H9 (cell line): ENCODE results near the gene OXSR1. TPM values are rescaled to one million over a fixed set of nuclear protein-coding genes. Genes with fewer than 3 reads are reported as not detected.

ENCODE experiments used
- DNase-seq: peaks from one replicate; pipeline ENCODE4 v3.0.0-alpha.2; 2017
- H2AFZ ChIP-seq: one replicate; pipeline ENCODE4 v1.6.1; 2013; ENCODE audit warnings: mild to moderate bottlenecking, low read length, control low read depth, moderate library complexity
- H2AK5ac ChIP-seq: 2 replicates; pipeline ENCODE4 v1.6.1; 2013; ENCODE audit warnings: low read length, control low read depth, mixed read lengths; ENCODE audit not compliant: insufficient read length
- H2BK120ac ChIP-seq: one replicate; pipeline ENCODE4 v1.6.1; 2013; ENCODE audit warnings: low read depth, mild to moderate bottlenecking, low read length, control low read depth, inconsistent platforms; ENCODE audit not compliant: poor library complexity, severe bottlenecking
- H2BK12ac ChIP-seq: 2 replicates; pipeline ENCODE4 v1.6.1; 2013; ENCODE audit warnings: low read length, control low read depth, mixed read lengths, low read depth; ENCODE audit not compliant: insufficient read length
- H2BK15ac ChIP-seq: 2 replicates; pipeline ENCODE4 v1.6.1; 2013; ENCODE audit warnings: low read depth, low read length, control low read depth
- H2BK20ac ChIP-seq: one replicate; pipeline ENCODE4 v1.6.1; 2013; ENCODE audit warnings: low read depth, mild to moderate bottlenecking, low read length, control low read depth, inconsistent platforms; ENCODE audit not compliant: poor library complexity, severe bottlenecking
- H2BK5ac ChIP-seq: 2 replicates; pipeline ENCODE4 v1.6.1; 2013; ENCODE audit warnings: low read length, control low read depth, mixed read lengths; ENCODE audit not compliant: insufficient read length
- H3K14ac ChIP-seq: 2 replicates; pipeline ENCODE4 v1.6.1; 2013; ENCODE audit warnings: low read length, control low read depth; ENCODE audit not compliant: insufficient read depth
- H3K18ac ChIP-seq: 2 replicates; pipeline ENCODE4 v1.6.1; 2013; ENCODE audit warnings: low read depth, mild to moderate bottlenecking, mixed read lengths, low read length, control low read depth; ENCODE audit not compliant: insufficient read length
- H3K23ac ChIP-seq: 2 replicates; pipeline ENCODE4 v1.6.1; 2013; ENCODE audit warnings: low read length, control low read depth, mixed read lengths, low read depth; ENCODE audit not compliant: insufficient read length
- H3K23me2 ChIP-seq: 2 replicates; pipeline ENCODE4 v1.6.1; 2013; ENCODE audit warnings: low read depth, mild to moderate bottlenecking, mixed read lengths, low read length, control low read depth; ENCODE audit not compliant: insufficient read length, poor library complexity, severe bottlenecking
- H3K27ac ChIP-seq: 2 replicates; pipeline ENCODE4 v1.5.1; 2013; ENCODE audit warnings: low read length, control low read depth, mixed read lengths, low read depth; ENCODE audit not compliant: insufficient read length
- H3K27me3 ChIP-seq: 2 replicates; pipeline ENCODE4 v1.6.1; 2013; ENCODE audit warnings: low read length, control low read depth, inconsistent platforms; ENCODE audit not compliant: insufficient read depth
- H3K4ac ChIP-seq: 2 replicates; pipeline ENCODE4 v1.6.1; 2013; ENCODE audit warnings: low read depth, mild to moderate bottlenecking, control low read depth, inconsistent platforms, low read length, moderate library complexity
- H3K4me1 ChIP-seq: 2 replicates; pipeline ENCODE4 v1.6.1; 2013; ENCODE audit warnings: low read length, control low read depth, inconsistent platforms; ENCODE audit not compliant: insufficient read depth
- H3K4me2 ChIP-seq: 2 replicates; pipeline ENCODE4 v1.6.1; 2013; ENCODE audit warnings: low read length, control low read depth, mixed read lengths; ENCODE audit not compliant: insufficient read length, insufficient read depth
- H3K56ac ChIP-seq: 2 replicates; pipeline ENCODE4 v1.6.1; 2013; ENCODE audit warnings: low read depth, mild to moderate bottlenecking, mixed read lengths, low read length, control low read depth; ENCODE audit not compliant: insufficient read length
- H3K79me1 ChIP-seq: 2 replicates; pipeline ENCODE4 v1.6.1; 2013; ENCODE audit warnings: low read depth, mild to moderate bottlenecking, moderate library complexity, low read length, control low read depth, inconsistent platforms; ENCODE audit not compliant: insufficient read depth, poor library complexity, severe bottlenecking
- H3K79me2 ChIP-seq: 2 replicates; pipeline ENCODE4 v1.6.1; 2013; ENCODE audit warnings: low read length, control low read depth, inconsistent platforms; ENCODE audit not compliant: insufficient read depth
- H3K9ac ChIP-seq: 2 replicates; pipeline ENCODE4 v1.6.1; 2013; ENCODE audit warnings: low read length, control low read depth, mixed read lengths; ENCODE audit not compliant: insufficient read length; ENCODE audit errors: extremely low read depth
- H3K9me3 ChIP-seq: one replicate; pipeline ENCODE4 v1.6.1; 2013; ENCODE audit warnings: low read depth, low read length, inconsistent platforms; ENCODE audit not compliant: control insufficient read depth
- H3T11ph ChIP-seq: one replicate; pipeline ENCODE4 v1.6.1; 2013; ENCODE audit warnings: mild to moderate bottlenecking, low read length, control low read depth, inconsistent platforms
- H4K20me1 ChIP-seq: one replicate; pipeline ENCODE4 v1.6.1; 2013; ENCODE audit not compliant: control insufficient read depth, insufficient read length, insufficient read depth
- H4K5ac ChIP-seq: 2 replicates; pipeline ENCODE4 v1.6.1; 2013; ENCODE audit warnings: low read depth, mild to moderate bottlenecking, mixed read lengths, low read length, control low read depth; ENCODE audit not compliant: insufficient read length
- H4K8ac ChIP-seq: replicated peaks from 2 replicates; pipeline ENCODE4 v1.6.1; 2013; ENCODE audit warnings: low read length, control low read depth, mixed read lengths, low read depth; ENCODE audit not compliant: insufficient read length
- H4K91ac ChIP-seq: 2 replicates; pipeline ENCODE4 v1.6.1; 2013; ENCODE audit warnings: low read depth, mild to moderate bottlenecking, moderate library complexity, mixed read lengths, low read length, control low read depth; ENCODE audit not compliant: insufficient read length
- H3K27ac Mint-ChIP-seq, 3 experiments: 2 replicates in 2 of 3; 3 replicates in 1 of 3; pipeline ENCODE4 v1.8.0; 2020 to 2021; ENCODE audit warnings: mixed read lengths in 3 of 3, mild to moderate bottlenecking in 1 of 3, moderate library complexity in 1 of 3
- H3K27me3 Mint-ChIP-seq: 2 replicates; pipeline ENCODE4 v1.8.0; 2021; ENCODE audit warnings: low read depth, mild to moderate bottlenecking, moderate library complexity, mixed read lengths
- H3K36me3 Mint-ChIP-seq, 3 experiments: 2 replicates in 2 of 3; 3 replicates in 1 of 3; pipeline ENCODE4 v1.8.0; 2020 to 2021; ENCODE audit warnings: low read depth in 3 of 3, mixed read lengths in 3 of 3; ENCODE audit not compliant: insufficient read depth in 1 of 3
- H3K4me1 Mint-ChIP-seq, 2 experiments: 2 replicates each; pipeline ENCODE4 v1.8.0; 2020; ENCODE audit warnings: mixed read lengths in 2 of 2
- H3K4me3 Mint-ChIP-seq, 2 experiments: 2 replicates in 1 of 2; 3 replicates in 1 of 2; pipeline ENCODE4 v1.8.0; 2020 to 2021; ENCODE audit warnings: mild to moderate bottlenecking in 2 of 2, mixed read lengths in 2 of 2, moderate library complexity in 1 of 2
- H3K9me3 Mint-ChIP-seq, 2 experiments: 2 replicates in 1 of 2; 3 replicates in 1 of 2; pipeline ENCODE4 v1.8.0; 2020; ENCODE audit warnings: mild to moderate bottlenecking in 2 of 2, mixed read lengths in 2 of 2, moderate library complexity in 1 of 2
- WGBS: extraction: QIAGEN DNeasy Blood & Tissue Kit; methylation state at CpG from one replicate; pipeline ENCODE4 v1.1.7; 2013; ENCODE audit warnings: missing lambda C conversion rate, low lambda C conversion rate, mixed read lengths; ENCODE audit not compliant: insufficient read length; ENCODE audit errors: extremely low coverage; 5-methylcytosine and 5-hydroxymethylcytosine counted together
- total RNA-seq: library from RNA; stranded (reverse); gene quantifications from 2 replicates; pipeline ENCODE4 v1.2.1, GENCODE V29; 2021
- TF ChIP-seq, protein P1 (sequence below): fragments of 200-600 bp; sonication (generic); conservative IDR thresholded peaks from 3 replicates; pipeline ENCODE4 v1.8.0; 2021; ENCODE audit warnings: antibody characterized with exemption, mild to moderate bottlenecking

The OXSR1 gene
- total RNA-seq, 1 experiment from 2014 or later, result 54.1 TPM

DNA sequence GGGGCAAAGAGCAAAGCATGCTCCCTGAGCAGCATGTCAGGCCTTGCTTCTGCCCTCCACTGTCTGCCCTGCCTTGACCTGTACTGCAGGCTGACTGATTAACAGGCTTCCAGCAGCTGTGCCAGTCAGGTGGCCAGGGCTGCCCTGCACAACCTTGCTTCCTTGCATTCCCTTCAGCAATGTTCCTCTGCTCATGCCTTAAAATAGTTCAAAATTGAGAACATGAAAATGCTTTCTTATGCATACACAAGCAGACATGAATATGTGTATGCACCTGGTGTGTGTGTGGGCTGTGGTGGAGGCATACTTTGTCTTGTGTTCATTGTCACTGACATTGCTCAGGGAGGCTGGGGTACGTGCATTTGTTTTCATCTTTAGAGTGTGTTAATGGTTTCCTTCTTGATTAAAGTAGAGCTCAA is 99.0 kb downstream of the OXSR1 start:
- H3K79me1 ChIP-seq, result no peaks in the 10 kb centered on the region
- no peak overlapping the region for H3K4ac ChIP-seq
- H3K27ac ChIP-seq, result no peak overlapping the region
- no peak overlapping the region for H2BK120ac ChIP-seq
- no peak overlapping the region for H2AFZ ChIP-seq
- TF ChIP-seq, protein P1, sequence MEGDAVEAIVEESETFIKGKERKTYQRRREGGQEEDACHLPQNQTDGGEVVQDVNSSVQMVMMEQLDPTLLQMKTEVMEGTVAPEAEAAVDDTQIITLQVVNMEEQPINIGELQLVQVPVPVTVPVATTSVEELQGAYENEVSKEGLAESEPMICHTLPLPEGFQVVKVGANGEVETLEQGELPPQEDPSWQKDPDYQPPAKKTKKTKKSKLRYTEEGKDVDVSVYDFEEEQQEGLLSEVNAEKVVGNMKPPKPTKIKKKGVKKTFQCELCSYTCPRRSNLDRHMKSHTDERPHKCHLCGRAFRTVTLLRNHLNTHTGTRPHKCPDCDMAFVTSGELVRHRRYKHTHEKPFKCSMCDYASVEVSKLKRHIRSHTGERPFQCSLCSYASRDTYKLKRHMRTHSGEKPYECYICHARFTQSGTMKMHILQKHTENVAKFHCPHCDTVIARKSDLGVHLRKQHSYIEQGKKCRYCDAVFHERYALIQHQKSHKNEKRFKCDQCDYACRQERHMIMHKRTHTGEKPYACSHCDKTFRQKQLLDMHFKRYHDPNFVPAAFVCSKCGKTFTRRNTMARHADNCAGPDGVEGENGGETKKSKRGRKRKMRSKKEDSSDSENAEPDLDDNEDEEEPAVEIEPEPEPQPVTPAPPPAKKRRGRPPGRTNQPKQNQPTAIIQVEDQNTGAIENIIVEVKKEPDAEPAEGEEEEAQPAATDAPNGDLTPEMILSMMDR, result no peak
- no peaks in the 10 kb centered on the region for H3K36me3 Mint-ChIP-seq
- H4K20me1 ChIP-seq, result peaks cover 3% of the 10 kb centered on the region
- WGBS, result no CpG with 5 or more reads among the region's 1 CpG
- H4K91ac ChIP-seq, result no peak overlapping the region
- no peak overlapping the region for H3K4me3 Mint-ChIP-seq
- H3K23me2 ChIP-seq, result no peaks in the 10 kb centered on the region
- H3K4me2 ChIP-seq, result no peak overlapping the region
- H3K79me2 ChIP-seq, result no peaks in the 10 kb centered on the region
- no peak overlapping the region for H4K5ac ChIP-seq
- no peaks in the 10 kb centered on the region for H3K9me3 Mint-ChIP-seq
- H2BK12ac ChIP-seq, result no peak overlapping the region
- peaks cover 20 to 27% of the 10 kb centered on the region in 2 experiments for H3K4me1 Mint-ChIP-seq
- no peaks in the 10 kb centered on the region for H3K27me3 ChIP-seq
- no peak overlapping the region for H2AK5ac ChIP-seq
- DNase-seq, result no peak
- H4K8ac ChIP-seq, result no peak overlapping the region
- no peak overlapping the region for H3K56ac ChIP-seq
- H3K4me1 ChIP-seq, result no peaks in the 10 kb centered on the region; the same call in 1 of the 2 replicates
- H2BK20ac ChIP-seq, result no peak overlapping the region
- no peak overlapping the region for H3K9ac ChIP-seq
- no peak overlapping the region for H3K14ac ChIP-seq
- H3K27me3 Mint-ChIP-seq, result no peaks in the 10 kb centered on the region
- H2BK5ac ChIP-seq, result no peak overlapping the region
- no peak overlapping the region for H3K23ac ChIP-seq
- no peaks in the 10 kb centered on the region for H3K9me3 ChIP-seq
- no peak overlapping the region for H2BK15ac ChIP-seq
- no peak overlapping the region for H3T11ph ChIP-seq
- H3K27ac Mint-ChIP-seq, result no peak overlapping the region
- no peak overlapping the region for H3K18ac ChIP-seq
